Measurements from ENCODE around the gene RIN3. TPM values are rescaled to one million over a fixed set of nuclear protein-coding genes. Genes with fewer than 3 reads are reported as not detected.
A peak's percentile ranks its signal among the peaks of the same experiment; 100 is the strongest.
"Not testable (repeated sequence)": the region's sequence is repeated elsewhere in the genome, so short reads cannot be mapped to it uniquely, and the experiment has no call there.

RIN3 gene
- total RNA-seq, 3 donors from 2014 or later = 10.7 to 19.7 (median 12.1) TPM

DNA sequence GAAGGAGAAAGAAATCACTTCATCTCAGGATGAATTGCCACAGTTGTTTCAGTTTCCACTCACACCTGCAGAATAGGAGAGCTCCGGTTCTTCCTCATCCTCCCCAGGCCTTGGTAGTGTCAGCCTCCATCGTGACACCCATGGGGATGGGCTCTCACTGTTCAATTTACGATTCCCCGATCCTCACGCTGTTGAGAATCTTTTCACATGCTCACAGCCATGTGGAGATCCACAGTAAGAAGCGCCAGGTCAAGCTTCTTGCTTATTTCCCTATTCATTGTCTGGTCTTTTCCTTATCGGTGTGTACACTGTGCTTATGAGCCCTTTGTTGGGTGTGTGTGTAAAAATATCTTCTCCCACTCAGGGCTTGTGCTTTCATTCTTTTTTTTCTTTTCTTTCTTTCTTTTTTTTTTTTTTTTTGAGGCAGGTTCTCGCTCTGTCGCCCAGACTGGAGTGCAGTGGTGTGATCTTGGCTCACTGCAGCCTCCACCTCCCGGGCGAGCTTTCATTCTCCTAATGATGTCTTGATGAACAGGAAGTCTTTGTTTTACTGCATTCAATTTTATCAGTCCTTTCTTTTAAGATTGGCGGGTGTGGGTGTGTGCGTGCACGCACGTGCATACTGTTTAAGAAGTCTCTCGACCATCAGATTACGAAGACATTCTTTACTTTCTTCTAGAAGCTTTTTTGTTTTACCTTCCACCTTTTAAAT, 21.5 kb downstream of the RIN3 start:
- intact Hi-C loops (cut with DNase I; ENCODE audit: low total_unique reads) = no loop called here
- H3K4me1 ChIP-seq = peaks cover 0 to 7% of the 10 kb centered on the region in 2 donors

GRCh38 chr14:92536231-92536630, 22.6 kb downstream of the RIN3 start:
- H3K4me3 ChIP-seq; H3K9me3 ChIP-seq; intact Hi-C loops (cut with DNase I; ENCODE audit: low total_unique reads); H3K27me3 ChIP-seq; H3K27ac ChIP-seq; H3K36me3 ChIP-seq; DNase-seq (ENCODE audit: low spot score in 2 of 2): not testable (repeated sequence)
- H3K4me1 ChIP-seq = peaks cover 0 to 13% of the 10 kb centered on the region in 2 donors

More for the DNA sequence above, 21.5 kb downstream of the RIN3 start:
- H3K27ac ChIP-seq = peak overlapping the region in 1 of 2 donors; percentile 3
- no peak for DNase-seq (ENCODE audit: low spot score in 2 of 2)
- no peak overlapping the region for H3K4me3 ChIP-seq
- TF ChIP-seq POLR2AphosphoS5 (IDR thresholded peaks at IDR 0.05) = no peak
- no peak for TF ChIP-seq POLR2A (IDR thresholded peaks at IDR 0.05)
- no peak for TF ChIP-seq CTCF (IDR thresholded peaks at IDR 0.05)
- H3K27me3 ChIP-seq = no peaks in the 10 kb centered on the region
- H3K9me3 ChIP-seq = no peaks in the 10 kb centered on the region
- no peaks in the 10 kb centered on the region for H3K36me3 ChIP-seq

GRCh38 chr14:92538412-92538985, 24.9 kb downstream of the RIN3 start:
- H3K27ac ChIP-seq = no peak overlapping the region
- TF ChIP-seq POLR2A (IDR thresholded peaks at IDR 0.05) (no peak), POLR2AphosphoS5 (IDR thresholded peaks at IDR 0.05) (no peak), CTCF (IDR thresholded peaks at IDR 0.05) (no peak)
- no peak overlapping the region for H3K4me3 ChIP-seq
- intact Hi-C loops (cut with DNase I; ENCODE audit: low total_unique reads) = no loop called here
- no peaks in the 10 kb centered on the region for H3K27me3 ChIP-seq
- DNase-seq (ENCODE audit: low spot score in 2 of 2) = no peak
- no peaks in the 10 kb centered on the region for H3K36me3 ChIP-seq
- peaks cover 0 to 13% of the 10 kb centered on the region in 2 donors for H3K4me1 ChIP-seq
- H3K9me3 ChIP-seq = no peaks in the 10 kb centered on the region

DNA sequence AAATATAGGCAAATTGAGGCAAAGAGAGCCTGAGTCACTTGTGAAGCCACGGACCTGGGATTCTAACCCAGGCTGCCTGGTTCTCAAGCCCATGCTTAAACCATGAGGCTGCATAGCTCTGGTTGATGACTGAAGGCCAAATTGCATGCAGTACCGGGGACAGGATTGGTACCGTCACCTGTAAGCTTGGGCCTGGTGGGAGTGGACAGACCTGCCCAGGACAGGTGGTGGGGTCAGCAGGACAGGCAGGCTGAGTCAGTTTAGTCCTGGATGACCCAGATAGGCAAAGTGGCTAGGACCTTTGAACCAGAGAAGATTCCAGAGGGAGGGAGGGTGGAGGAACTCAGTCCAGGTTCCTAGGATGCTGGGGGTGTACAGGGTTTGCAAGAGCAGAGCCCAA, 25.8 kb downstream of the RIN3 start:
- DNase-seq (ENCODE audit: low spot score in 2 of 2) = no peak
- H3K4me1 ChIP-seq = peaks cover 0 to 13% of the 10 kb centered on the region in 2 donors

GRCh38 chr14:92539875-92540274, 26.3 kb downstream of the RIN3 start:
- peak overlapping the region; percentile 80 to 87 for H3K27ac ChIP-seq
- intact Hi-C loops (cut with DNase I; ENCODE audit: low total_unique reads) = no loop called here
- H3K9me3 ChIP-seq = no peaks in the 10 kb centered on the region
- H3K36me3 ChIP-seq = no peaks in the 10 kb centered on the region
- no peak for TF ChIP-seq POLR2AphosphoS5 (IDR thresholded peaks at IDR 0.05)
- H3K4me3 ChIP-seq = peak overlapping the region in 1 of 3 donors; percentile 19
- H3K4me1 ChIP-seq = peaks cover 0 to 13% of the 10 kb centered on the region in 2 donors
- no peak for DNase-seq (ENCODE audit: low spot score in 2 of 2)
- no peaks in the 10 kb centered on the region for H3K27me3 ChIP-seq

More for the DNA sequence above, 25.8 kb downstream of the RIN3 start:
- Histone ChIP-seq H3K27ac (peak overlapping the region; percentile 80 to 87), H3K9me3 (no peaks in the 10 kb centered on the region), H3K36me3 (no peaks in the 10 kb centered on the region), H3K27me3 (no peaks in the 10 kb centered on the region), H3K4me3 (no peak overlapping the region)
- TF ChIP-seq POLR2A (IDR thresholded peaks at IDR 0.05) (no peak), POLR2AphosphoS5 (IDR thresholded peaks at IDR 0.05) (no peak), CTCF (IDR thresholded peaks at IDR 0.05) (no peak)
- intact Hi-C loops (cut with DNase I; ENCODE audit: low total_unique reads) = no loop called here

DNA sequence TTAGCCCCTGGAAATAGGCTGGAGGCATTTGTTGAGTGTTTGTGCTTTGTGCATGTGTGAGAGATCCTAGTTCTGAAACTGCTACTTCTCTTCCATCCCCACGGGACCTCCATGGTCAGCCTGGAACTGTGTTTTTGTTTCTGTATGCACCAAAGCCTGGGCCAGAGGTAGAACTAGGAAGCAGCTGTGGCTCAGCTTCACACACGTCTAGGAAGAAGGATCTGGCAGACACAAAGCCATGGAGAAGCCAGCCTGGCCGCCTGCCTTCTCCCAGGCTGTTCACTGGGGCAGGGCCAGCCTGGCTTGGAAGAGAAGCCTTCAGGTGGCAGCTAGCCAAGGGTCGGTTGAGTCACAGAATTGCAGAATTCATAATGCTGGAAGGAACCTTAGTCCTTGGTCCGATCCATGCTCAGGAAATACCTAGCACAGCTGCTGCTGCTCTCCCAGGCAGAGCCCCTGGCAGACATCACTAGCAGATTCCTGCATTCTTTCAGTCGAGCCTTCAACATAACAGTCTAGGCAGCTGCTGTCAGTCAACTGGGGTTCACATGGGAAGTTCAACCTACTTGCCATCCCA, 27.0 kb downstream of the RIN3 start:
- intact Hi-C loops (cut with DNase I; ENCODE audit: low total_unique reads) = no loop called here
- H3K27me3 ChIP-seq = no peaks in the 10 kb centered on the region
- no peaks in the 10 kb centered on the region for H3K36me3 ChIP-seq
- peaks cover 0 to 13% of the 10 kb centered on the region in 2 donors for H3K4me1 ChIP-seq
- TF ChIP-seq CTCF (IDR thresholded peaks at IDR 0.05) = no peak
- TF ChIP-seq POLR2A (IDR thresholded peaks at IDR 0.05) = no peak
- peak; percentile 63 to 89 (median 70) for TF ChIP-seq POLR2AphosphoS5 (IDR thresholded peaks at IDR 0.05)
- H3K4me3 ChIP-seq = peak overlapping the region in 1 of 3 donors; percentile 19
- H3K9me3 ChIP-seq = no peaks in the 10 kb centered on the region
- peak overlapping the region; percentile 80 to 87 for H3K27ac ChIP-seq
- DNase-seq (ENCODE audit: low spot score in 2 of 2) = peak; percentile 79 to 88
